HCT116 (cell line): ENCODE data around the gene PRDM8. TPM values are rescaled to one million over a fixed set of nuclear protein-coding genes. Genes with fewer than 3 reads are reported as not detected.

Experiments used
- ATAC-seq: fragments of 200-7000 bp; cut with Tn5 transposase; 2 replicates; pipeline ENCODE4 v1.9.1; 2020; ENCODE audit warnings: mild to moderate bottlenecking, moderate library complexity
- BruUV-seq: library from RNA; stranded (reverse); fragments of 400-500 nt; replicated peaks from 2 replicates; lab custom pipeline; 2021; lab: Mats Ljungman, UMichigan
- CTCF ChIA-PET: fragments of 300-600 bp; sonication (Branson Sonifier 250); formaldehyde crosslinking; loops from one replicate; lab custom pipeline; 2021; ENCODE audit warnings: antibody characterized with exemption; lab: Charles Lee
- POLR2A ChIA-PET: fragments of 300-600, 350-600 bp; sonication (Branson Sonifier 250); formaldehyde crosslinking; loops from one replicate; lab custom pipeline; 2021; ENCODE audit warnings: antibody characterized with exemption; lab: Charles Lee
- RAD21 ChIA-PET, 2 experiments: fragments of 300-600 bp; sonication (Branson Sonifier 250); formaldehyde crosslinking; loops; one replicate each; lab custom pipeline; 2023; ENCODE audit warnings: low total read pairs in 2 of 2; ENCODE audit not compliant: uncharacterized antibody in 2 of 2, unreplicated experiment in 2 of 2, low non-redundant PET in 1 of 2; lab: Charles Lee
- DNase-seq: peaks from one replicate; pipeline ENCODE4 v3.0.0-alpha.2; 2010; ENCODE audit warnings: low read depth, low spot score
- H2AFZ ChIP-seq: fragments of 200-600 bp; shearing (Covaris generic), sonication (generic); 2 replicates; pipeline ENCODE4 v1.6.1; 2017; ENCODE audit warnings: low read depth, mixed run types, mixed read lengths, antibody characterized with exemption, low read length; ENCODE audit not compliant: poor library complexity, severe bottlenecking
- H3K27ac ChIP-seq: 2 replicates; pipeline ENCODE4 v1.5.1; 2012; ENCODE audit warnings: low read depth, low read length
- H3K27me3 ChIP-seq: fragments of 200-600 bp; sonication (generic); 2 replicates; pipeline ENCODE4 v1.6.1; 2016; ENCODE audit warnings: mixed run types, low read length, mixed read lengths; ENCODE audit not compliant: insufficient read depth
- H3K36me3 ChIP-seq, 2 experiments: fragments of 200-500 bp in 1 of 2; fragments of 200-600 bp in 1 of 2; sonication (Bioruptor generic) in 1 of 2; sonication (generic) in 1 of 2; 2 replicates each; pipeline versions ENCODE4 v1.5.1 to v1.6.1; 2014 to 2016; ENCODE audit warnings: low read length in 2 of 2, inconsistent platforms in 1 of 2, mixed read lengths in 1 of 2, mixed run types in 1 of 2; ENCODE audit not compliant: insufficient read depth in 2 of 2, control insufficient read depth in 1 of 2
- H3K4me1 ChIP-seq, 2 experiments: fragments of 200-600 bp in 1 of 2; sonication (generic) in 1 of 2; 2 replicates each; pipeline versions ENCODE4 v1.5.1 to v1.6.1; 2012 to 2017; ENCODE audit warnings: low read length in 2 of 2, inconsistent platforms in 1 of 2, mild to moderate bottlenecking in 1 of 2, mixed read lengths in 1 of 2, mixed run types in 1 of 2, moderate library complexity in 1 of 2; ENCODE audit not compliant: insufficient read depth in 2 of 2, control insufficient read depth in 1 of 2
- H3K4me2 ChIP-seq: fragments of 200-600 bp; sonication (generic); 2 replicates; pipeline ENCODE4 v1.6.1; 2017; ENCODE audit warnings: mixed run types, low read length, mixed read lengths
- H3K4me3 ChIP-seq, 2 experiments: fragments of 200-600 bp in 1 of 2; sonication (generic) in 1 of 2; replicated peaks in 1 of 2; 2 replicates each; pipeline ENCODE4 v1.5.1; 2011 to 2016; ENCODE audit warnings: low read length in 2 of 2, control low read depth in 1 of 2, low read depth in 1 of 2, mild to moderate bottlenecking in 1 of 2, mixed read lengths in 1 of 2, mixed run types in 1 of 2
- H3K79me2 ChIP-seq: fragments of 200-600 bp; sonication (generic); 2 replicates; pipeline ENCODE4 v1.6.1; 2017; ENCODE audit warnings: mild to moderate bottlenecking, mixed run types, low read length, moderate library complexity, mixed read lengths; ENCODE audit not compliant: insufficient read depth
- H3K9ac ChIP-seq: fragments of 200-600 bp; sonication (generic); 2 replicates; pipeline ENCODE4 v1.6.1; 2016; ENCODE audit warnings: low read length, mixed read lengths
- H3K9me2 ChIP-seq: fragments of 200-600 bp; sonication (generic), shearing (Covaris generic); 2 replicates; pipeline ENCODE4 v1.6.1; 2017; ENCODE audit warnings: mixed run types, mild to moderate bottlenecking, moderate library complexity; ENCODE audit not compliant: insufficient read depth
- H3K9me3 ChIP-seq, 2 experiments: fragments of 200-500 bp in 1 of 2; fragments of 200-600 bp in 1 of 2; sonication (Bioruptor generic) in 1 of 2; sonication (generic) in 1 of 2; 2 replicates each; pipeline ENCODE4 v1.6.1; 2014 to 2017; ENCODE audit warnings: low read length in 2 of 2, mixed read lengths in 2 of 2, inconsistent platforms in 1 of 2, low read depth in 1 of 2, mild to moderate bottlenecking in 1 of 2, mixed run types in 1 of 2, moderate library complexity in 1 of 2; ENCODE audit not compliant: control insufficient read depth in 1 of 2, insufficient read depth in 1 of 2
- H4K20me1 ChIP-seq: fragments of 200-600 bp; sonication (generic), shearing (Covaris generic); 2 replicates; pipeline ENCODE4 v1.6.1; 2017; ENCODE audit warnings: mixed run types, mild to moderate bottlenecking, moderate library complexity; ENCODE audit not compliant: insufficient read depth
- CBX3 ChIP-seq: IDR thresholded peaks from 2 replicates; pipeline ENCODE4 v1.6.1; 2012; ENCODE audit warnings: low read depth
- EGR1 ChIP-seq: IDR thresholded peaks from 2 replicates; pipeline ENCODE4 v1.6.1; 2012; ENCODE audit warnings: low read depth
- EZH2 ChIP-seq: fragments of 200-600 bp; sonication (generic); IDR thresholded peaks from 2 replicates; pipeline ENCODE4 v1.6.1; 2017; ENCODE audit warnings: antibody characterized with exemption, mixed run types
- EZH2phosphoT487 ChIP-seq: fragments of 200-600 bp; IDR thresholded peaks from 2 replicates; pipeline ENCODE4 v1.6.1; 2018; ENCODE audit warnings: antibody characterized with exemption, borderline replicate concordance
- FOSL1 ChIP-seq: IDR thresholded peaks from 2 replicates; pipeline ENCODE4 v1.6.1; 2012; ENCODE audit warnings: low read depth
- JUND ChIP-seq: IDR thresholded peaks from 2 replicates; pipeline ENCODE4 v1.6.1; 2012
- MAX ChIP-seq: IDR thresholded peaks from 2 replicates; pipeline ENCODE4 v1.6.1; 2012
- RAD21 ChIP-seq: IDR thresholded peaks from 2 replicates; pipeline ENCODE4 v1.6.1; 2012; ENCODE audit warnings: low read depth, mild to moderate bottlenecking
- SIN3A ChIP-seq: IDR thresholded peaks from 2 replicates; pipeline ENCODE4 v1.6.1; 2012; ENCODE audit warnings: low read depth
- SRF ChIP-seq: IDR thresholded peaks from 2 replicates; pipeline ENCODE4 v1.6.1; 2012; ENCODE audit warnings: low read depth
- TCF7L2 ChIP-seq: IDR thresholded peaks from 2 replicates; pipeline ENCODE4 v1.7.0; 2011; ENCODE audit warnings: borderline replicate concordance, inconsistent platforms; ENCODE audit not compliant: insufficient read depth, insufficient read length; ENCODE audit errors: extremely low read depth
- YY1 ChIP-seq: IDR thresholded peaks from 2 replicates; pipeline ENCODE4 v1.6.1; 2011; ENCODE audit warnings: low read length, low read depth, moderate library complexity, mild to moderate bottlenecking; ENCODE audit not compliant: insufficient replicate concordance; ENCODE audit errors: extremely low read depth
- ZFX ChIP-seq: fragments of 450-650 bp; IDR thresholded peaks from 2 replicates; pipeline ENCODE4 v1.6.1; 2017
- ZNF274 ChIP-seq: fragments of 200-500 bp; sonication (Bioruptor generic); IDR thresholded peaks from 2 replicates; pipeline ENCODE4 v1.6.1; 2014; ENCODE audit warnings: mild to moderate bottlenecking, low read depth, low read length, inconsistent platforms
- intact Hi-C: fragments of 100-400 bp; cut with micrococcal nuclease; formaldehyde crosslinking; loops from 2 replicates; pipeline ENCODE4 v1.10.0; 2022
- total RNA-seq: library from RNA; stranded (reverse); gene quantifications from one replicate; pipeline ENCODE4 v1.2.1, GENCODE V29; 2021; ENCODE audit not compliant: unreplicated experiment
- TF ChIP-seq, protein P1 (sequence below), 3 experiments: fragments of 200-600 bp in 1 of 3; sonication (generic) in 1 of 3; IDR thresholded peaks in 2 of 3; conservative IDR thresholded peaks in 1 of 3; 2 replicates each; pipeline ENCODE4 v1.5.1; 2012 to 2017; ENCODE audit warnings: low read depth in 2 of 3, low read length in 2 of 3, antibody characterized with exemption in 1 of 3, borderline replicate concordance in 1 of 3, control low read depth in 1 of 3, mild to moderate bottlenecking in 1 of 3, mixed read lengths in 1 of 3, mixed run types in 1 of 3, moderate library complexity in 1 of 3; ENCODE audit not compliant: insufficient read depth in 1 of 3
- TF ChIP-seq, protein P2 (sequence below): IDR thresholded peaks from 2 replicates; pipeline ENCODE4 v1.6.1; 2012; ENCODE audit warnings: low read depth

The PRDM8 gene
- total RNA-seq, 1 experiment from 2014 or later: 1.4 TPM

DNA sequence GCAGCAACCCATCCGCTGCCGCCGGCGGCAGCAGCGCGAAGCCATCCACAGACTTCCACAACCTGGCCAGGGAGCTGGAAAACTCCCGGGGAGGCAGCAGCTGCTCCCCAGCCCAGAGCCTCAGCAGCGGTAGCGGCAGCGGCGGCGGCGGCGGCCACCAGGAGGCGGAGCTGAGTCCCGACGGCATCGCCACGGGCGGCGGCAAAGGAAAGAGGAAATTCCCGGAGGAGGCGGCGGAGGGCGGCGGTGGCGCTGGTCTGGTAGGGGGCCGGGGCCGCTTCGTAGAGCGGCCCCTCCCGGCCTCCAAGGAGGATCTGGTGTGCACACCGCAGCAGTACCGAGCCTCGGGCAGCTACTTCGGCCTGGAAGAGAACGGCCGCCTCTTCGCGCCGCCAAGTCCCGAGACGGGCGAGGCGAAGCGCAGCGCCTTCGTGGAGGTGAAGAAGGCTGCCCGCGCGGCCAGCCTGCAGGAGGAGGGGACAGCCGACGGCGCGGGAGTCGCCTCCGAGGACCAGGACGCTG is 4.9 kb downstream of the PRDM8 start:
- Histone ChIP-seq H2AFZ (peak overlapping the region; percentile 35), H3K4me3 (peak overlapping the region; percentile 35 to 54), H3K4me1 (peaks cover 2 to 11% of the 10 kb centered on the region in 2 experiments; a peak in 3 of 4 replicates), H3K9me2 (no peaks in the 10 kb centered on the region), H3K9ac (peak overlapping the region; percentile 38; the same call in 1 of the 2 replicates), H4K20me1 (no peaks in the 10 kb centered on the region), H3K27ac (no peak overlapping the region), H3K36me3 (no peaks in the 10 kb centered on the region), H3K9me3 (no peaks in the 10 kb centered on the region), H3K79me2 (no peaks in the 10 kb centered on the region), H3K27me3 (no peaks in the 10 kb centered on the region), H3K4me2 (peak overlapping the region; percentile 78)
- ChIA-PET CTCF (interaction anchor here (0.9 to 1.5 kb wide), 5 partner anchors 9 to 76 kb away, joined by 3 to 9 read pairs (median 5); no protein-coding TSS in a partner anchor), RAD21 (no interaction called here), POLR2A (interaction anchor here (0.6 to 0.8 kb wide), 2 partner anchors 76 to 109 kb away, joined by 3 to 4 read pairs; no protein-coding TSS in a partner anchor)
- no peak for DNase-seq
- no peak for TF ChIP-seq SIN3A
- no peak for TF ChIP-seq EZH2
- TF ChIP-seq SRF: no peak
- TF ChIP-seq YY1: no peak
- TF ChIP-seq ZNF274: no peak
- no peak for TF ChIP-seq EZH2phosphoT487
- TF ChIP-seq TCF7L2: no peak
- TF ChIP-seq, protein P1, sequence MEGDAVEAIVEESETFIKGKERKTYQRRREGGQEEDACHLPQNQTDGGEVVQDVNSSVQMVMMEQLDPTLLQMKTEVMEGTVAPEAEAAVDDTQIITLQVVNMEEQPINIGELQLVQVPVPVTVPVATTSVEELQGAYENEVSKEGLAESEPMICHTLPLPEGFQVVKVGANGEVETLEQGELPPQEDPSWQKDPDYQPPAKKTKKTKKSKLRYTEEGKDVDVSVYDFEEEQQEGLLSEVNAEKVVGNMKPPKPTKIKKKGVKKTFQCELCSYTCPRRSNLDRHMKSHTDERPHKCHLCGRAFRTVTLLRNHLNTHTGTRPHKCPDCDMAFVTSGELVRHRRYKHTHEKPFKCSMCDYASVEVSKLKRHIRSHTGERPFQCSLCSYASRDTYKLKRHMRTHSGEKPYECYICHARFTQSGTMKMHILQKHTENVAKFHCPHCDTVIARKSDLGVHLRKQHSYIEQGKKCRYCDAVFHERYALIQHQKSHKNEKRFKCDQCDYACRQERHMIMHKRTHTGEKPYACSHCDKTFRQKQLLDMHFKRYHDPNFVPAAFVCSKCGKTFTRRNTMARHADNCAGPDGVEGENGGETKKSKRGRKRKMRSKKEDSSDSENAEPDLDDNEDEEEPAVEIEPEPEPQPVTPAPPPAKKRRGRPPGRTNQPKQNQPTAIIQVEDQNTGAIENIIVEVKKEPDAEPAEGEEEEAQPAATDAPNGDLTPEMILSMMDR (IDR thresholded peaks at IDR 0.05 in 2 of 3, conservative IDR thresholded peaks at IDR 0.05 in 1 of 3; ENCODE audit: borderline replicate concordance in 1 of 3, insufficient read depth in 1 of 3, low read depth in 2 of 3, low read length in 2 of 3): peak; percentile 52 to 63 (median 55)
- TF ChIP-seq RAD21: peak; percentile 37
- TF ChIP-seq, protein P2, sequence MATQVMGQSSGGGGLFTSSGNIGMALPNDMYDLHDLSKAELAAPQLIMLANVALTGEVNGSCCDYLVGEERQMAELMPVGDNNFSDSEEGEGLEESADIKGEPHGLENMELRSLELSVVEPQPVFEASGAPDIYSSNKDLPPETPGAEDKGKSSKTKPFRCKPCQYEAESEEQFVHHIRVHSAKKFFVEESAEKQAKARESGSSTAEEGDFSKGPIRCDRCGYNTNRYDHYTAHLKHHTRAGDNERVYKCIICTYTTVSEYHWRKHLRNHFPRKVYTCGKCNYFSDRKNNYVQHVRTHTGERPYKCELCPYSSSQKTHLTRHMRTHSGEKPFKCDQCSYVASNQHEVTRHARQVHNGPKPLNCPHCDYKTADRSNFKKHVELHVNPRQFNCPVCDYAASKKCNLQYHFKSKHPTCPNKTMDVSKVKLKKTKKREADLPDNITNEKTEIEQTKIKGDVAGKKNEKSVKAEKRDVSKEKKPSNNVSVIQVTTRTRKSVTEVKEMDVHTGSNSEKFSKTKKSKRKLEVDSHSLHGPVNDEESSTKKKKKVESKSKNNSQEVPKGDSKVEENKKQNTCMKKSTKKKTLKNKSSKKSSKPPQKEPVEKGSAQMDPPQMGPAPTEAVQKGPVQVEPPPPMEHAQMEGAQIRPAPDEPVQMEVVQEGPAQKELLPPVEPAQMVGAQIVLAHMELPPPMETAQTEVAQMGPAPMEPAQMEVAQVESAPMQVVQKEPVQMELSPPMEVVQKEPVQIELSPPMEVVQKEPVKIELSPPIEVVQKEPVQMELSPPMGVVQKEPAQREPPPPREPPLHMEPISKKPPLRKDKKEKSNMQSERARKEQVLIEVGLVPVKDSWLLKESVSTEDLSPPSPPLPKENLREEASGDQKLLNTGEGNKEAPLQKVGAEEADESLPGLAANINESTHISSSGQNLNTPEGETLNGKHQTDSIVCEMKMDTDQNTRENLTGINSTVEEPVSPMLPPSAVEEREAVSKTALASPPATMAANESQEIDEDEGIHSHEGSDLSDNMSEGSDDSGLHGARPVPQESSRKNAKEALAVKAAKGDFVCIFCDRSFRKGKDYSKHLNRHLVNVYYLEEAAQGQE: no peak
- TF ChIP-seq EGR1: no peak
- TF ChIP-seq FOSL1: no peak
- TF ChIP-seq JUND: no peak
- peak; percentile 54; the same call in 1 of the 2 replicates for TF ChIP-seq CBX3
- peak; percentile 41 for TF ChIP-seq MAX
- TF ChIP-seq ZFX: 0 out of 2 replicates have a peak, but pooled peaks have one; percentile 14
- intact Hi-C loops: no loop called here
- ATAC-seq: peak; percentile 92
- no TSS peak for BruUV-seq
